HepG2 (cell line): Measurements from ENCODE around the gene NELFCD. TPM values are rescaled to one million over a fixed set of nuclear protein-coding genes. Genes with fewer than 3 reads are reported as not detected.

Experiments
- ATF6 ChIP-seq: sonication (generic); formaldehyde crosslinking; conservative IDR thresholded peaks from 2 replicates; pipeline ENCODE4 v1.4.0; 2020; ENCODE audit warnings: missing genetic modification reagents
- CCDC6 ChIP-seq: sonication (generic); formaldehyde crosslinking; IDR thresholded peaks from 2 replicates; pipeline ENCODE4 v1.8.1; 2022; ENCODE audit warnings: mild to moderate bottlenecking, missing genetic modification reagents, moderate library complexity
- CEBPG ChIP-seq: IDR thresholded peaks from 2 replicates; pipeline ENCODE4 v1.6.1; 2016
- HES4 ChIP-seq: sonication (generic); formaldehyde crosslinking; IDR thresholded peaks from 2 replicates; pipeline ENCODE4 v1.9.0; 2021; ENCODE audit warnings: mild to moderate bottlenecking, missing genetic modification reagents, borderline replicate concordance
- HNRNPLL ChIP-seq: fragments of 200-400 bp; formaldehyde crosslinking; IDR thresholded peaks from 2 replicates; pipeline ENCODE4 v1.6.1; 2017; ENCODE audit warnings: mild to moderate bottlenecking, low read depth, low read length; ENCODE audit not compliant: poor library complexity, severe bottlenecking
- HOXA7 ChIP-seq: sonication (generic); formaldehyde crosslinking; IDR thresholded peaks from 2 replicates; pipeline ENCODE4 v1.8.1; 2022; ENCODE audit warnings: mild to moderate bottlenecking, missing genetic modification reagents, moderate library complexity
- MEIS1 ChIP-seq: sonication (generic); formaldehyde crosslinking; IDR thresholded peaks from 2 replicates; pipeline ENCODE4 v1.9.0; 2021; ENCODE audit warnings: mild to moderate bottlenecking, missing genetic modification reagents, moderate library complexity, borderline replicate concordance
- PCBP2 ChIP-seq: fragments of 200-400 bp; formaldehyde crosslinking; optimal IDR thresholded peaks from 2 replicates; pipeline ENCODE3; 2018; ENCODE audit warnings: low read length, low read depth; ENCODE audit not compliant: poor library complexity, severe bottlenecking
- RAD51 ChIP-seq: fragments of 450-650 bp; IDR thresholded peaks from 2 replicates; pipeline ENCODE4 v1.6.1; 2016; ENCODE audit warnings: borderline replicate concordance
- RFXAP ChIP-seq: sonication (generic); formaldehyde crosslinking; IDR thresholded peaks from 2 replicates; pipeline ENCODE4 v1.4.0; 2020; ENCODE audit warnings: missing genetic modification reagents, borderline replicate concordance
- SAP130 ChIP-seq: IDR thresholded peaks from 2 replicates; pipeline ENCODE4 v1.6.1; 2016; ENCODE audit warnings: low read depth
- SIX4 ChIP-seq: sonication (generic); formaldehyde crosslinking; IDR thresholded peaks from 2 replicates; pipeline ENCODE4 v1.4.0; 2020; ENCODE audit warnings: missing genetic modification reagents
- TRIM22 ChIP-seq: fragments of 450-650 bp; IDR thresholded peaks from 2 replicates; pipeline ENCODE4 v1.6.1; 2017
- ZIK1 ChIP-seq: sonication (generic); formaldehyde crosslinking; IDR thresholded peaks from 2 replicates; pipeline ENCODE4 v1.5.0; 2020; ENCODE audit warnings: mild to moderate bottlenecking, low read depth, missing genetic modification reagents, borderline replicate concordance
- ZKSCAN5 ChIP-seq: sonication (generic); formaldehyde crosslinking; IDR thresholded peaks from 2 replicates; pipeline ENCODE4 v1.5.1; 2020; ENCODE audit warnings: mild to moderate bottlenecking, missing genetic modification reagents
- ZMYM2 ChIP-seq: sonication (generic); formaldehyde crosslinking; IDR thresholded peaks from 2 replicates; pipeline ENCODE4 v1.8.0; 2022; ENCODE audit warnings: mild to moderate bottlenecking, missing genetic modification reagents
- ZNF326 ChIP-seq: sonication (generic); formaldehyde crosslinking; IDR thresholded peaks from 2 replicates; pipeline ENCODE4 v1.4.0; 2020; ENCODE audit warnings: missing genetic modification reagents, borderline replicate concordance
- ZNF383 ChIP-seq: sonication (generic); formaldehyde crosslinking; IDR thresholded peaks from 2 replicates; pipeline ENCODE4 v1.4.0; 2020; ENCODE audit warnings: missing genetic modification reagents, mild to moderate bottlenecking, borderline replicate concordance
- ZNF530 ChIP-seq: sonication (generic); formaldehyde crosslinking; IDR thresholded peaks from 2 replicates; pipeline ENCODE4 v1.5.0; 2020; ENCODE audit warnings: low read depth, mild to moderate bottlenecking, missing genetic modification reagents
- ZNF557 ChIP-seq: sonication (generic); formaldehyde crosslinking; IDR thresholded peaks from 2 replicates; pipeline ENCODE4 v1.4.0; 2020; ENCODE audit warnings: missing genetic modification reagents
- ZNF589 ChIP-seq: sonication (generic); formaldehyde crosslinking; conservative IDR thresholded peaks from 2 replicates; pipeline ENCODE4 v1.8.0; 2022; ENCODE audit warnings: mild to moderate bottlenecking, moderate library complexity, missing genetic modification reagents
- ZNF644 ChIP-seq: IDR thresholded peaks from 2 replicates; pipeline ENCODE4 v1.6.1; 2016; ENCODE audit warnings: low read depth
- ZNF724P ChIP-seq: sonication (generic); formaldehyde crosslinking; IDR thresholded peaks from 2 replicates; pipeline ENCODE4 v1.8.0; 2022; ENCODE audit warnings: missing genetic modification reagents, borderline replicate concordance
- ZSCAN29 ChIP-seq: sonication (generic); formaldehyde crosslinking; conservative IDR thresholded peaks from 2 replicates; pipeline ENCODE4 v1.4.0; 2020; ENCODE audit warnings: mild to moderate bottlenecking, missing genetic modification reagents
- polyA plus RNA-seq, 8 experiments: library from polyadenylated mRNA; depleted of rRNA in 3 of 8; stranded (reverse) in 7 of 8; unstranded in 1 of 8; fragments of >200 nt; fragmentation: Illumina TruSeq in 4 of 8; extraction: Trizol in 4 of 8; gene quantifications; 2 replicates each; pipeline versions ENCODE4 v1.2.1 to v1.2.3, GENCODE V29; 2011 to 2016; ENCODE audit warnings: low read depth in 4 of 8, missing spikeins in 1 of 8, mixed read lengths in 1 of 8; ENCODE audit not compliant: insufficient read depth in 1 of 8
- total RNA-seq, 5 experiments: library from RNA; depleted of rRNA; stranded (reverse); fragments of >200 nt; fragmentation: Illumina TruSeq; extraction: Trizol; gene quantifications; 2 replicates each; pipeline ENCODE4 v1.2.3, GENCODE V29; 2016; ENCODE audit warnings: low read depth in 1 of 5
- TF ChIP-seq, protein P1 (sequence below): sonication (generic); IDR thresholded peaks from 2 replicates; pipeline ENCODE4 v1.6.1; 2016; ENCODE audit warnings: low read depth, borderline replicate concordance
- TF ChIP-seq, protein P2 (sequence below): sonication (generic); formaldehyde crosslinking; IDR thresholded peaks from 2 replicates; pipeline ENCODE4 v1.5.1; 2020; ENCODE audit warnings: missing genetic modification reagents, mild to moderate bottlenecking, borderline replicate concordance

Gene NELFCD
- total and polyA plus RNA-seq, 2 of the 13 experiments (the other 11 are each of a cell fraction or from before 2014, with no cell fraction given) = 159 to 203 TPM

GRCh38 chr20:58995461-58996225, 14.6 kb downstream of the NELFCD start (continued):
- TF ChIP-seq, protein P1, sequence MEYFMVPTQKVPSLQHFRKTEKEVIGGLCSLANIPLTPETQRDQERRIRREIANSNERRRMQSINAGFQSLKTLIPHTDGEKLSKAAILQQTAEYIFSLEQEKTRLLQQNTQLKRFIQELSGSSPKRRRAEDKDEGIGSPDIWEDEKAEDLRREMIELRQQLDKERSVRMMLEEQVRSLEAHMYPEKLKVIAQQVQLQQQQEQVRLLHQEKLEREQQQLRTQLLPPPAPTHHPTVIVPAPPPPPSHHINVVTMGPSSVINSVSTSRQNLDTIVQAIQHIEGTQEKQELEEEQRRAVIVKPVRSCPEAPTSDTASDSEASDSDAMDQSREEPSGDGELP = peak; percentile 63; the same call in 1 of the 2 replicates
- TF ChIP-seq HOXA7 (CRISPR knock-in tag) = no peak; the same call in 1 of the 2 replicates
- TF ChIP-seq PCBP2 = no peak
- TF ChIP-seq, protein P2, sequence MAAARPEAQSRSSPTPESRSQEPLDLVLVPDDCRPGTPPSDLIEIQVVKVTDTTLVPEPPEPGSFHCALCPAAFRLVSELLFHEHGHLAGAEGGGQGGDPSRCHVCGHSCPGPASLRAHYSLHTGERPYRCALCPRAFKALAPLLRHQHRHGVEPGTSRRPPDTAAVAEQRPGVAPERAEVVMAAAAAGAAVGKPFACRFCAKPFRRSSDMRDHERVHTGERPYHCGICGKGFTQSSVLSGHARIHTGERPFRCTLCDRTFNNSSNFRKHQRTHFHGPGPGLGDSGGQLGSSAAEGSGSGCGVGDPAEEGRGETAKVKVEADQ (CRISPR knock-in tag) = no peak
- no peak for TF ChIP-seq ZNF326 (CRISPR knock-in tag)
- TF ChIP-seq TRIM22 = no peak
- TF ChIP-seq ZNF557 (CRISPR knock-in tag) = no peak
- no peak for TF ChIP-seq HES4 (CRISPR knock-in tag)
- no peak for TF ChIP-seq RAD51
- no peak for TF ChIP-seq MEIS1 (CRISPR knock-in tag)
- TF ChIP-seq ZMYM2 = no peak
- no peak for TF ChIP-seq ZNF644
- TF ChIP-seq HNRNPLL = no peak
- TF ChIP-seq ZIK1 (CRISPR knock-in tag) = no peak
- no peak for TF ChIP-seq ZKSCAN5 (CRISPR knock-in tag)
- TF ChIP-seq ZNF530 = no peak
- no peak for TF ChIP-seq ATF6 (CRISPR knock-in tag)
- TF ChIP-seq CCDC6 (CRISPR knock-in tag) = no peak
- no peak for TF ChIP-seq RFXAP
- no peak for TF ChIP-seq ZNF383 (CRISPR knock-in tag)
- TF ChIP-seq SIX4 (CRISPR knock-in tag) = no peak; the same call in 1 of the 2 replicates
- 0 out of 2 replicates have a peak, but pooled peaks have one; percentile 74 for TF ChIP-seq ZNF589 (CRISPR knock-in tag)
- no peak for TF ChIP-seq ZNF724P (CRISPR knock-in tag)
- no peak for TF ChIP-seq ZSCAN29 (CRISPR knock-in tag)
- peak; percentile 84 for TF ChIP-seq CEBPG (CRISPR knock-in tag)
- TF ChIP-seq SAP130 (CRISPR knock-in tag) = peak; percentile 86
